BE2C (cell line): Measurements from ENCODE around the gene PKHD1.

Experiments
- DNase-seq: peaks from one replicate; pipeline ENCODE4 v3.0.0-alpha.2; 2020
- H3K27me3 ChIP-seq: fragments of 250-450 bp; sonication (Bioruptor Pico); 2 replicates; pipeline ENCODE4 v1.5.1; 2020; ENCODE audit warnings: mild to moderate bottlenecking
- H3K36me3 ChIP-seq: fragments of 250-450 bp; sonication (Bioruptor Pico); 2 replicates; pipeline ENCODE4 v1.5.1; 2020; ENCODE audit warnings: mild to moderate bottlenecking
- H3K4me1 ChIP-seq: fragments of 250-450 bp; sonication (Bioruptor Pico); 2 replicates; pipeline ENCODE4 v1.5.1; 2020
- H3K4me3 ChIP-seq: 2 replicates; pipeline ENCODE4 v1.5.1; 2011; ENCODE audit warnings: low read depth, low read length
- H3K9me3 ChIP-seq: fragments of 250-450 bp; sonication (Bioruptor Pico); 2 replicates; pipeline ENCODE4 v1.5.1; 2020
- TF ChIP-seq, protein P1 (sequence below): IDR thresholded peaks from 2 replicates; pipeline ENCODE4 v1.5.1; 2012; ENCODE audit warnings: mild to moderate bottlenecking, low read depth, low read length

The PKHD1 gene

DNA sequence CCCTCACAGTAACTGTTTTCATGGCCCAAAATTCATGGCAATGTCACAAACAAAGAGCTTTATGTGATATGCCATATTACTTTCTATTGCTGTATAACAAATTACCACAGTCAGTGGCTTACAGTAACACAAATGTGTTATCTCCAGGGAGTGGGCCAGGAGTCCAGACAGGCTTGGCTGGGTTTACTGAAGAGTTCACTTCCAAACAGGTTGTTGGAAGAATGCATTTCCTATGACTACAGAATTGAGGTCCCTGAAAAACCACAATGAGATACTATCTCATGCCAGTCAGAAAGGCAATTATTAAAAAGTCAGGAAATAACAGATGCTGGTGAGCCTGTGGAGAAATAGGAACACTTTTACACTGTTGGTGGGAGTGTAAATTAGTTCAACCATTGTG is 431.9 kb downstream of the PKHD1 start:
- H3K27me3 ChIP-seq, result no peaks in the 10 kb centered on the region
- no peaks in the 10 kb centered on the region for H3K36me3 ChIP-seq
- H3K4me1 ChIP-seq, result peaks cover 18% of the 10 kb centered on the region
- DNase-seq, result no peak
- no peak overlapping the region for H3K4me3 ChIP-seq
- TF ChIP-seq, protein P1, sequence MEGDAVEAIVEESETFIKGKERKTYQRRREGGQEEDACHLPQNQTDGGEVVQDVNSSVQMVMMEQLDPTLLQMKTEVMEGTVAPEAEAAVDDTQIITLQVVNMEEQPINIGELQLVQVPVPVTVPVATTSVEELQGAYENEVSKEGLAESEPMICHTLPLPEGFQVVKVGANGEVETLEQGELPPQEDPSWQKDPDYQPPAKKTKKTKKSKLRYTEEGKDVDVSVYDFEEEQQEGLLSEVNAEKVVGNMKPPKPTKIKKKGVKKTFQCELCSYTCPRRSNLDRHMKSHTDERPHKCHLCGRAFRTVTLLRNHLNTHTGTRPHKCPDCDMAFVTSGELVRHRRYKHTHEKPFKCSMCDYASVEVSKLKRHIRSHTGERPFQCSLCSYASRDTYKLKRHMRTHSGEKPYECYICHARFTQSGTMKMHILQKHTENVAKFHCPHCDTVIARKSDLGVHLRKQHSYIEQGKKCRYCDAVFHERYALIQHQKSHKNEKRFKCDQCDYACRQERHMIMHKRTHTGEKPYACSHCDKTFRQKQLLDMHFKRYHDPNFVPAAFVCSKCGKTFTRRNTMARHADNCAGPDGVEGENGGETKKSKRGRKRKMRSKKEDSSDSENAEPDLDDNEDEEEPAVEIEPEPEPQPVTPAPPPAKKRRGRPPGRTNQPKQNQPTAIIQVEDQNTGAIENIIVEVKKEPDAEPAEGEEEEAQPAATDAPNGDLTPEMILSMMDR, result no peak
- peaks cover 4% of the 10 kb centered on the region; the same call in 1 of the 2 replicates for H3K9me3 ChIP-seq

DNA sequence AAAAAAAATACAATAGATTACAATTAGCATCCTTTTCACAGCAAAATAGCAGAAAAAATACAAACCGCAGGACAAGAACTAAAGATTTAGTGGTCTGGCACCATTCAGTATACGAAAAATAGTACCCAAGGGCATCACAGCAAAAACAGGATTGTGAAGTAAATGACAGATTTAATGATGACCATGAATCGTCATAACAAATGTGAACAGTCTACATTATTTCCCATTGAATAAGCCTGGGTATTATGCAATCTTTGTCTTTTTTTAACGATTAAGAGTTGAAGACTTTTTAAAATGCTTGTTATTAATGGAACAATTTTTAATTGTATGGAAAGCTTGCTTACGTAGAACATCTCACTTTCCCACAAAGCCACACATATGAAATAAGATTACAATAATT is 432.8 kb downstream of the PKHD1 start:
- no peak for DNase-seq

DNA sequence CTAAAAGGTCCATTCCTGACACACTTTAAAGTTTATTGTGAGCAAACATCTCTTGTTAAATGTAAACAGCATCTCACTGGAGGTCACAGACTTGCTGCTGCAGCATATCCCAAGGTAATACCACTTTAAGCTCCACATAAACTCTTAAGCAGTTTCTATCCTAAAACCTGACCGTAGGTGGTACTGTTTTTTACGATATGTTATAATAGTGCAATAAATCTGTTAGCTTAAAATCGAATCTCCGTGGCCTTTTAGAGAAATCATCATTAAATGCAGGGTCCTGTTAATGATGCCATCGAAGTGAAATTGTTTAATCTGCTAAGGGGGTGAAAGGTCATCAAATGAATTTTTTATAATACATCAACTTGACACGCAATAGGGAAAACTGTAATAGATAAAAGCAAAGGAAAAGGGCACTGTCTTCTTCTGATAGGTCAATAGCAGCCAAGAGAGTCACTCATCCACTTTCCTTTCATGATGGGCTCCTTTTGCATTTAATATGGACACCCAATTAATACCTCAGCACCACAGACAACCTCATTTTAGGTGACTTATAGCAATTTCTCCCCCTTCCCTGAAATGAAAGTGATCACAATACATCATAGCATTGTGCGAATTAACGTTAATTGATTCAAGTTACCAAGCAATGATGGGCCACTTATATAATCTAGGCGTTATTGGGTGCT is 436.1 kb downstream of the PKHD1 start:
- H3K4me1 ChIP-seq, result peaks cover 18% of the 10 kb centered on the region
- no peaks in the 10 kb centered on the region for H3K27me3 ChIP-seq
- TF ChIP-seq, protein P1, result no peak
- H3K36me3 ChIP-seq, result no peaks in the 10 kb centered on the region
- DNase-seq, result no peak
- H3K9me3 ChIP-seq, result peaks cover 4% of the 10 kb centered on the region; the same call in 1 of the 2 replicates
- no peak overlapping the region for H3K4me3 ChIP-seq

More for the DNA sequence above, 432.8 kb downstream of the PKHD1 start:
- H3K9me3 ChIP-seq, result peaks cover 4% of the 10 kb centered on the region; the same call in 1 of the 2 replicates
- TF ChIP-seq, protein P1, result no peak
- no peaks in the 10 kb centered on the region for H3K27me3 ChIP-seq
- H3K36me3 ChIP-seq, result no peaks in the 10 kb centered on the region
- H3K4me1 ChIP-seq, result peaks cover 18% of the 10 kb centered on the region
- no peak overlapping the region for H3K4me3 ChIP-seq

DNA sequence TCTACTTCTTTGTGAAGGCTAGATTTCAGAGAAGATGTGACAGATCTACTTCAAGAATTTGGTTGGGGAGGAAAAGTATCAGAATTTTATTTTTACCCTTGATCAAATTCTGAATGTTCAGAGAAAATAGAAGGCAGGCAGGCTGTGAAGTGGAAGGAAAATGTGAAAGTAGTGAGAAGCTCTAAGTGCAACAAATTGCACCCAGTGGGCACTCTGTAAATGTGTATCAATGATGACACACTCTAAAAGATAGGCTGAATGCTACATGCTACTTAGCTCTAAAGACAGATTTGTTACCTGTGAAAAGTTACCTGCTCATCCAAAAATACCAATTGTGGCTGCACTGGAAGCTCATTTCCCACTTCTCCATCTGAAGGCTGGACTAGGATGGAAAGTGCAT is 438.6 kb downstream of the PKHD1 start:
- H3K36me3 ChIP-seq, result no peaks in the 10 kb centered on the region
- peaks cover 4% of the 10 kb centered on the region; the same call in 1 of the 2 replicates for H3K9me3 ChIP-seq
- H3K4me3 ChIP-seq, result no peak overlapping the region
- no peaks in the 10 kb centered on the region for H3K27me3 ChIP-seq
- TF ChIP-seq, protein P1, result no peak
- H3K4me1 ChIP-seq, result peaks cover 12% of the 10 kb centered on the region
- DNase-seq, result no peak

DNA sequence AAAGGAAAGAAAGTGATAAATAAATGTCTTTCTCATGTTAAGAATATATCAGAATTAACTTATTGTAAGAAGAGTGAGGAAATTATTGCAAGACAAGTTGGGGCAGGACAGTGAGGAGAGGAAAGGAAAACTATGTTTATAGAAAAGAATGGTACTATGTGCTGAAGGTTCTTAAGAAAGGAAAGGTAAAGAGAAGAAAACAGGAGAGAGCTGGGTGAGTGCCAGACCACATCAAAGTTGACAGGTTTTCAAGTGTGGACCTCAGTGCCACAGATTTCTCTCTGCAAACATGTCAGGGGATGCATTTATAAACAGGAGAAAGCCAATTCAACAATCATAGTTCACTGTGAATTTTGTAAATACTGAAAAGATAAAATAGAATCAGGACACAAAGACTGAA is 439.2 kb downstream of the PKHD1 start:
- DNase-seq, result no peak
- no peaks in the 10 kb centered on the region for H3K27me3 ChIP-seq

DNA sequence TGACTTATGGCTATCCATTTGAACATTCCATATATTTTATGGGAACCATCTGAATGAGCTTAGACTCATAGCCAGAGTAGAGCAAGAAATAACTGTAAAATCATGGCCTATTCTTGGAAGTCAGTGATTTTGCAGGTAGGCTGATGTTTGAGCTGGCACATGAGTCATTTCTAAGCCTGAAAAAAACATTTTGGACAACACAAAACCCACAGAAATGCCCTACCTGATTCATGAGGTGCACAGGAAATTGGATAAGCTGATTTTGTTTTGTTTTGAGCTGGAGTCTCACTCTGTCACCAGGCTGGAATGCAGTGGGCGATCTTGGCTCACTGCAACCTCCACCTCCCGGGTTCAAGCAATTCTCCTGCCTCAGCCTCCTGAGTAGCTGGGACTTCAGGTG is 443.0 kb downstream of the PKHD1 start:
- Histone ChIP-seq H3K9me3 (no peaks in the 10 kb centered on the region), H3K4me3 (no peak overlapping the region), H3K36me3 (no peaks in the 10 kb centered on the region), H3K27me3 (no peaks in the 10 kb centered on the region), H3K4me1 (no peaks in the 10 kb centered on the region)
- DNase-seq, result no peak
- TF ChIP-seq, protein P1, result no peak

More for the DNA sequence above, 439.2 kb downstream of the PKHD1 start:
- Histone ChIP-seq H3K9me3 (no peaks in the 10 kb centered on the region), H3K4me1 (peaks cover 7% of the 10 kb centered on the region), H3K36me3 (no peaks in the 10 kb centered on the region), H3K4me3 (no peak overlapping the region)
- TF ChIP-seq, protein P1, result no peak
